Measurements from ENCODE around the gene ZNF446. TPM values are rescaled to one million over a fixed set of nuclear protein-coding genes. Genes with fewer than 3 reads are reported as not detected.

The ZNF446 gene
- total RNA-seq, 1 donor: 7.3 TPM

DNA sequence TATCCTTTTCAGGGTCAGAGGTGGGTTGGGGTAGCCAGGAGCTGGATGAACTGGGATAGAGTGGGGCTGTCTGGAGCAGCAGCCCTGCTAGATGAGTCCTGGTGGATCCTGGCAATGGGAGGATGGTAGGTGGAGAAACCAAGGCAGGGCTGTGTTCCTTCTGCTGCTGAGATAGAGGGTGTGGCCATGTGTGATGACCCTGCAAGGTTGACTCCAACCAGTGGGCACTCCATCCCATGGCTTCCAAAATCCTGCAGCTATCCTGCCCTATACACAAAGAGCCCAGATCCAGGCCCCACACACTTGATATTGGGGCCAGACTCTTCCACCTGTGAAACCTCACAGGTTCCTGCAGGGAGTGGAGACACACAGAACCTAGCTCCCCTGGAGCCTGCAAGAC, 2.4 kb upstream of the ZNF446 start:
- TF ChIP-seq, protein P1, sequence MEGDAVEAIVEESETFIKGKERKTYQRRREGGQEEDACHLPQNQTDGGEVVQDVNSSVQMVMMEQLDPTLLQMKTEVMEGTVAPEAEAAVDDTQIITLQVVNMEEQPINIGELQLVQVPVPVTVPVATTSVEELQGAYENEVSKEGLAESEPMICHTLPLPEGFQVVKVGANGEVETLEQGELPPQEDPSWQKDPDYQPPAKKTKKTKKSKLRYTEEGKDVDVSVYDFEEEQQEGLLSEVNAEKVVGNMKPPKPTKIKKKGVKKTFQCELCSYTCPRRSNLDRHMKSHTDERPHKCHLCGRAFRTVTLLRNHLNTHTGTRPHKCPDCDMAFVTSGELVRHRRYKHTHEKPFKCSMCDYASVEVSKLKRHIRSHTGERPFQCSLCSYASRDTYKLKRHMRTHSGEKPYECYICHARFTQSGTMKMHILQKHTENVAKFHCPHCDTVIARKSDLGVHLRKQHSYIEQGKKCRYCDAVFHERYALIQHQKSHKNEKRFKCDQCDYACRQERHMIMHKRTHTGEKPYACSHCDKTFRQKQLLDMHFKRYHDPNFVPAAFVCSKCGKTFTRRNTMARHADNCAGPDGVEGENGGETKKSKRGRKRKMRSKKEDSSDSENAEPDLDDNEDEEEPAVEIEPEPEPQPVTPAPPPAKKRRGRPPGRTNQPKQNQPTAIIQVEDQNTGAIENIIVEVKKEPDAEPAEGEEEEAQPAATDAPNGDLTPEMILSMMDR (IDR thresholded peaks at IDR 0.05; ENCODE audit: insufficient read depth, low read depth, low read length): no peak
- no peak overlapping the region for H3K4me3 ChIP-seq (ENCODE audit: low read depth, low read length)

DNA sequence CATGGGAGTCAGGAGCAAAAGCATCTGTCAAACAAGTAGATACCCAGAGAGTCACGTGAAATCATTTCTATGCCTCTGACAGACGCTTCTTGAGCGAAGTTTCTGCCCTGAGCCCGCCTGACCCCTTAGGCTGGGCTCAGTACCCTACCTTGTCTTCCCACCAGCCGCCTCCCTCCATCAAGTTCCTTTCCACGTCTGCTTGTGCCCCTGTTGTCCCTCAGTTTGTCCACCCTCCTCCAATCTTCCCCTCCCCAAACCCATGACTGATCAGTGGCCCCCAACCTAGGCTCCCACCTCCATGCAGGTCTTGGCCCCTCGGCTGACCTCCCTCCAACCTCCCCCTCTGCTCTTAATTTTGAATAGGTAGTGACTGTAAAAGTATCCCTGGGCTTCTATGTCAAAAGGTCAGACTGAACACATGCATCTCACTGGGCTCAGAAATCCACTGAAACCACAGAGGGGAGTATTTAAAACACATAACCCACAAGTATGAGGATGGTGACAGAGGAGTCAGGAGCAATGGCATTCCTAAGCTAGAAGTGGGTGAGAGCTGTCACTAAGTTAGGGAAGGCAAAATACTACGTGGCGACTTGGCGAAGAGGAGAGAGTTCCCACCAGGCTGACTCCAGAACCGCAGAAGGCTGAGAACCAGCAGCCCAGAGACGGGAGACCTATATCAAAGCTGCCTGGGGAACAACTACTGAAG, 1.7 kb upstream of the ZNF446 start:
- no peak overlapping the region for H3K4me3 ChIP-seq (ENCODE audit: low read depth, low read length)
- TF ChIP-seq, protein P1 (IDR thresholded peaks at IDR 0.05; ENCODE audit: insufficient read depth, low read depth, low read length): no peak
- DNase-seq (ENCODE audit: low read depth): peak; percentile 80

More for the DNA sequence above, 2.4 kb upstream of the ZNF446 start:
- no peak for DNase-seq (ENCODE audit: low read depth)

DNA sequence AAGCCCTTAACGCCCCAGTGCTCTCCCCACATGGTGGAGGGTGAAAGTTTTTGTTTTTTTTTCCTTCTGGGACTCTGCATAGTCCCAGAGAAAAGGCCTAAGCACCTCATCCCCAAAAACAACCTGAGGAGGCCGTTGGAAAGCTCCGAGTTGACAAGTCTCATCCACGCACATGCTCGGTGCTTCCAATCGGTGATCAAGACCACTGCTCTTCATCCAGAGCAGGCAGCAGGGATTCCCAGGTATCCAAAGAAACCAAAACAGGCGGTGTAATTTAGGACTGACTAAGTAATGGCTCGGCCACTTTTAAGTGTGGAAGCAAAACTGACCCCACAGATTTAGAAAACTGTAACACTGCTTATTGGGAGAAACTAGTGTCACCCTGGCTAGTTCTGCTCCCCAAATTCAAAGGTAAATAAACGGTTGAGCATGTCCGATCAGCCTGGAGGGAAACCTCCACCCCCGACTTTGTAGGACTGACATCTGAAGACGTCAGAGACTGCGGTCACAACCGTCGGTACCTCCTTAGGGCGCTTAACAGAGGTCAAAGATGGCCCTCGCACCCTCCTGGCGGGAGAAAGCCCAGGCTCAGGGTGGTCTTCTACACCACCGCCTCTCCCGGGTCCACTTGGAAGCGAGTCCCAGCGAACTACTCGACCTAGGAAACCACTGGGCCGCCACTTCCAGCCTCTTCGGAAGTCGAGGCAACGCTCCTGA, 997 bp upstream of the ZNF446 start:
- peak overlapping the region; percentile 71 for H3K4me3 ChIP-seq (ENCODE audit: low read depth, low read length)
- no peak for DNase-seq (ENCODE audit: low read depth)
- TF ChIP-seq, protein P1 (IDR thresholded peaks at IDR 0.05; ENCODE audit: insufficient read depth, low read depth, low read length): no peak

DNA sequence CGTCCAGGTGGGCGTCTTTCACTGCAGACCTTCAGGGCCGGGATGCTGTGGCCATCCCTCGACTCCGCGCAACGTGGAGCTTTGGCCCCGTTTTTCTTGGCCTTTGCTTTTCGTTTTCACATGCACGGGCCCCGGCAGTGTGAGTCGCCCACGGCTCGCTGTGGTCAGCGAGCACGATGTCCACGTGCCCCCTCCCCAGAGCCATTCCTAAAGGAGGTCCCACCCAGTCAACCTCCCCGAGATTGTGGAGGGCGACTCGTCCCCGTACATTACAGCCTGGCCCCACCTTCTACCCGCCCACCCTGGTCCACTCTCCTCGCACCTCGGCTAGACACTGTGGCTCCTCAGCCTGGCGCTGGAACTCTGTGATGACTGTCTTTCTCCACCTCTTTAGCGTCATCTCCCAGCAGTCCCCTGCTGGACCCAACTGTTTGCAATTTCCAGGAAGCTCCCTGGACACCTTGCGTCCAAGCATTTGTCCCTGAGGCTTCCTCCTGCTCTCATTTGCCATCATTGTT, 405 bp downstream of the ZNF446 start:
- peak overlapping the region; percentile 71 for H3K4me3 ChIP-seq (ENCODE audit: low read depth, low read length)
- TF ChIP-seq, protein P1 (IDR thresholded peaks at IDR 0.05; ENCODE audit: insufficient read depth, low read depth, low read length): no peak
- DNase-seq (ENCODE audit: low read depth): peak; percentile 25

DNA sequence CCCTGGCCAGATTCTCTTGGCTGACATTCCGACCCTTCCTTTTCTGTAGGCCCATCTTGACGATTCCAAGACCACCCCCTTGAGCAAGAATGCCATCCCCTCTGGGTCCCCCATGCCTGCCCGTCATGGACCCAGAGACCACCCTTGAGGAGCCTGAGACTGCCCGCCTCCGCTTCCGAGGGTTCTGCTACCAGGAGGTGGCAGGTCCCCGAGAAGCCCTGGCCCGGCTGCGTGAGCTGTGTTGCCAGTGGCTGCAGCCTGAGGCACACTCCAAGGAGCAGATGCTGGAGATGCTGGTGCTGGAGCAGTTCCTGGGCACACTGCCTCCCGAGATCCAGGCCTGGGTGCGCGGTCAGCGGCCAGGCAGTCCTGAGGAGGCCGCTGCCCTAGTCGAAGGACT, 978 bp downstream of the ZNF446 start:
- DNase-seq (ENCODE audit: low read depth): no peak
- TF ChIP-seq, protein P1 (IDR thresholded peaks at IDR 0.05; ENCODE audit: insufficient read depth, low read depth, low read length): no peak
- H3K4me3 ChIP-seq (ENCODE audit: low read depth, low read length): peak overlapping the region; percentile 71

DNA sequence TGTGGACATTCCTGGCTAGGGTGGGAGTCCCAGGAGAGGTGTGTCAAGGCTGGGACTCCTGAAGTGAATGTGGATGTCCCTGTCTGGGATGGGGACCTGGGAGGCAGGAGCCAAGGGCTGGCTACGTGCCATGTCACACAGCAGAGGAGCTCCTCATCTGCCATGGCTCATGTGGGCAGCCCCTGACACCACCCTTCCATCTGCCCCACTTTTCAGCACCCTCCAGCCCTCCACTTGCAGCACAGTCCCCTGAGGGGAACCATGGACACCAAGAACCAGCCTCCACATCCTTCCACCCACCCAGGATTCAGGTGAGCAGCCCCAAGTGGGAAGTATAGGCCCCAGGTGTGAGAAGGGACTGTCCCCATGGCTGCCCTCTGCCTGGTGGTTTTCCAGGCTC, 1.7 kb downstream of the ZNF446 start:
- H3K4me3 ChIP-seq (ENCODE audit: low read depth, low read length): no peak overlapping the region
- DNase-seq (ENCODE audit: low read depth): no peak
- TF ChIP-seq, protein P1 (IDR thresholded peaks at IDR 0.05; ENCODE audit: insufficient read depth, low read depth, low read length): no peak
